ENCODE results near the gene POM121L2. TPM values are rescaled to one million over a fixed set of nuclear protein-coding genes. Genes with fewer than 3 reads are reported as not detected.
A peak's percentile ranks its signal among the peaks of the same experiment; 100 is the strongest.

The POM121L2 gene
- total RNA-seq, 8 experiments from 2014 or later = 0.09 to 0.71 (median 0.16) TPM; not detected in 2

DNA sequence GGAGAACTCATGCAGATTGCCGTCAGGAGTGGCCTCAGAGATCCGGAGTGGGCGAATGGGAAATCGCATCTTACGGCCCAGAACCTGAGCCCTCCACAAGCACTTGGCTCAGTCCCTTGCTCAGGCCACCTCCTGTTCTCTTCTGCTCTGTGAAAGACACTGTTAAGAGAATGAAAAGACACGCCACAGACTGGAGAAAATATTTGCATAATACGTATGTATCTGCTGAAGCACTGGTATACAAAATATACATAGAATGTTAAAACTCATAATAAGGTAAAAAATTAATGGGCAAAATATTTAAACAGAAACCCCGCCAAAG, 838 bp upstream of the POM121L2 start:
- Histone ChIP-seq H3K4me3 (peak overlapping the region in 4 of 5 donors; percentile 36 to 51 (median 36)), H3K4me1 (replicated peaks in 1 of 2) (no peaks in the 10 kb centered on the region), H3K27ac (no peak overlapping the region)
- 10 to 60% (median 27%) methylated on average over 2 to 8 of the region's 8 CpGs for WGBS, 10 experiments
- in situ Hi-C loops (cut with MboI; ENCODE audit: low pct_unique_long_range_greater_than_20kb in 2 of 9, low sequenced_read_pairs in 9 of 9, unreplicated experiment in 9 of 9) = no loop called here
- peak in 1 of 8 experiments; percentile 15 for ATAC-seq (replicated peaks in 6 of 8)

GRCh38 chr6:27311806-27312145, 297 bp downstream of the POM121L2 start:
- no peaks in the 10 kb centered on the region for H3K4me1 ChIP-seq (replicated peaks in 1 of 2)
- 3 to 40% (median 18%) methylated on average over 1 to 16 of the region's 19 CpGs; no CpG with 5 or more reads in 4 of the 10 experiments for WGBS, 10 experiments
- no peak overlapping the region for H3K27ac ChIP-seq
- no peak for ATAC-seq (replicated peaks in 6 of 8)
- in situ Hi-C loops (cut with MboI; ENCODE audit: low pct_unique_long_range_greater_than_20kb in 2 of 9, low sequenced_read_pairs in 9 of 9, unreplicated experiment in 9 of 9) = no loop called here
- peak overlapping the region in 2 of 5 donors; percentile 37 to 51 for H3K4me3 ChIP-seq

- Histone ChIP-seq H3K27ac (no peak overlapping the region), H3K4me1 (replicated peaks in 1 of 2) (no peaks in the 10 kb centered on the region), H3K4me3 (no peak overlapping the region)
- in situ Hi-C loops (cut with MboI; ENCODE audit: low pct_unique_long_range_greater_than_20kb in 2 of 9, low sequenced_read_pairs in 9 of 9, unreplicated experiment in 9 of 9) = no loop called here
- 2 to 77% (median 52%) methylated on average over 7 to 15 of the region's 16 CpGs for WGBS, 10 experiments
- peak in 2 of 8 experiments; percentile 44 to 56 for ATAC-seq (replicated peaks in 6 of 8)
These were observed 8.3 kb downstream of the POM121L2 start for GRCh38 chr6:27303613-27304272.

DNA sequence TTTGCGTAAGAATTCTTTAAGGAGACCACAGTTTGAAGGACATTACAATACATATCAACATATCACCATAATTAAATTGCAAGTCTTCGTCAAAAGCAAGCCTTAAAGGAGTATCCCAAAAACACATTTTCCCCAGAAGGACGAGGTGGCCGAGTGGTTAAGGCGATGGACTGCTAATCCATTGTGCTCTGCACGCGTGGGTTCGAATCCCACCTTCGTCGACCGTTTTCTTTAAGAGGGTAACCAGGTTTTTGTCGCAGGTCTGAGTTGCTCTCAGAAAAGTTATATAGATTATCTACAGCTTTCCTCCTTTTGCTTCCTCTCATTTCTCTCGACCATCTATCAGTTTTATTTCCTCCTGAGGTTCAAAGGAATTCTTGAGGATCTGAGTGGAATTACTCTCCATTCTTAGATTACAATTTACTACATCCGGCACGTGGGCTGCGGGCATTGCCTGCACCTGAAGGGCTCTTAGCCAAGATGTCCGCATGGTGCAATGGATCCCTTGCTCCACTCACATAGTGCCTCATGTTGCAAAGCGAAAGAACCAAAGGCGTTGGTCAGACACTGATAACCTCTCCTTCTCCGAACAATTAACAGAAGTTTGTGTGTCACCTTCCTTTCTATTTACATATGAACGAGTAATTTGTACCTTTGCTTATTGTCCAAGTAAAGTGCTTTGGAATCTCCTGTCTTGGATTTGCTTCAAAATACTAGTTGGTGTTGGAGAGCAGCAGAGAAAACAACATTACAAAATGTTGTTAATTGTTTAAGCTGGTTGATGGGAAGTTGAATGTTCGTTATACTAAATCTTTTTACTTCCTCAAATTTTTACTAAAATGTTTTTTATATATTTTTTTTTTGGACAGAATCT, 14.0 kb downstream of the POM121L2 start:
- no peak overlapping the region for H3K27ac ChIP-seq
- peak overlapping the region in 1 of 5 donors; percentile 1 for H3K4me3 ChIP-seq
- in situ Hi-C loops (cut with MboI; ENCODE audit: low pct_unique_long_range_greater_than_20kb in 2 of 9, low sequenced_read_pairs in 9 of 9, unreplicated experiment in 9 of 9) = no loop called here
- peak in 3 of 8 experiments; percentile 26 to 45 (median 33) for ATAC-seq (replicated peaks in 6 of 8)
- WGBS, 10 experiments = 10 to 69% (median 23%) methylated on average over 2 to 22 of the region's 22 CpGs
- H3K4me1 ChIP-seq (replicated peaks in 1 of 2) = peaks cover 0 to 5% of the 10 kb centered on the region in 2 donors

- ATAC-seq (replicated peaks in 6 of 8) = peak in 1 of 8 experiments; percentile 5
These were observed 14.6 kb downstream of the POM121L2 start for GRCh38 chr6:27297484-27297856.

DNA sequence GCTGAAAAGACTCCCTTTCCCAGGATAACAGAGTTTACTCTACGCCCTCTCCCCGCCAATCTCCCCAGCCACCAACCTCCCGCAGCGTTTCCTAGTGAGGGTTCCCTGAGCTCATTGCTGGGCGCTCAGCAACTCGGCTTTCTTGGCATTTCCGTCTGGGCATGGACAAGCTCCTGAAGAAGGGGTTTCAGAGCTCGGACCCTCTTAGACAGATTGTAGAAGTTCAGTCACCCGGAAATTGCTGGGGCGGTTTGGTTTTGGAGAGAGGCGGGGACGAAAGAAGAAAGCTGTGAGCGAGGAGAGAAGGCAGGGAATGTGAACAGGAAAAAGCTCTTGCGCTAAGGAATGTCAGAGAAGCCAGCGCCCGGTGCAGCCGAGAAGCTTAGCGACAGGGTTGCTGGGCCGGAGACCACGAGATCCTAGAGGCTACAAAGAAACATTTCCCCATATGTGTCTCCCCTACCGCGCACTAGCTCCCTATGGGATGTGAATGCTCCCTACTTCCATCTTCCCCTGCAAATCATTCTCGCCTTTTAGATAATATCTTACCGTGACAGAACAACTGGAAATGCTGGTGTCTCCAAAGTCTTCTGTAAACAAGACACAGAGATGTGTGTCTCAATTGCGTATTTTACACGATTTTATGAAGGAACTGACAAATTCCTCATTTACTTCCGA, 15.8 kb downstream of the POM121L2 start:
- Histone ChIP-seq H3K4me1 (replicated peaks in 1 of 2) (peaks cover 0 to 5% of the 10 kb centered on the region in 2 donors), H3K4me3 (peak overlapping the region in 2 of 5 donors; percentile 18 to 41), H3K27ac (no peak overlapping the region)
- in situ Hi-C loops (cut with MboI; ENCODE audit: low pct_unique_long_range_greater_than_20kb in 2 of 9, low sequenced_read_pairs in 9 of 9, unreplicated experiment in 9 of 9) = no loop called here
- peak in 5 of 8 experiments; percentile 23 to 75 (median 59) for ATAC-seq (replicated peaks in 6 of 8)
- WGBS, 10 experiments = 0 to 4% (median 3%) methylated on average over 3 to 24 of the region's 27 CpGs; no CpG with 5 or more reads in 1 of the 10 experiments

More at GRCh38 chr6:27297484-27297856, 14.6 kb downstream of the POM121L2 start:
- WGBS, 10 experiments = 0 to 45% (median 10%) methylated on average over 2 to 7 of the region's 7 CpGs; no CpG with 5 or more reads in 1 of the 10 experiments
- in situ Hi-C loops (cut with MboI; ENCODE audit: low pct_unique_long_range_greater_than_20kb in 2 of 9, low sequenced_read_pairs in 9 of 9, unreplicated experiment in 9 of 9) = no loop called here
- Histone ChIP-seq H3K27ac (no peak overlapping the region), H3K4me1 (replicated peaks in 1 of 2) (peaks cover 0 to 5% of the 10 kb centered on the region in 2 donors), H3K4me3 (peak overlapping the region in 1 of 5 donors; percentile 41)

DNA sequence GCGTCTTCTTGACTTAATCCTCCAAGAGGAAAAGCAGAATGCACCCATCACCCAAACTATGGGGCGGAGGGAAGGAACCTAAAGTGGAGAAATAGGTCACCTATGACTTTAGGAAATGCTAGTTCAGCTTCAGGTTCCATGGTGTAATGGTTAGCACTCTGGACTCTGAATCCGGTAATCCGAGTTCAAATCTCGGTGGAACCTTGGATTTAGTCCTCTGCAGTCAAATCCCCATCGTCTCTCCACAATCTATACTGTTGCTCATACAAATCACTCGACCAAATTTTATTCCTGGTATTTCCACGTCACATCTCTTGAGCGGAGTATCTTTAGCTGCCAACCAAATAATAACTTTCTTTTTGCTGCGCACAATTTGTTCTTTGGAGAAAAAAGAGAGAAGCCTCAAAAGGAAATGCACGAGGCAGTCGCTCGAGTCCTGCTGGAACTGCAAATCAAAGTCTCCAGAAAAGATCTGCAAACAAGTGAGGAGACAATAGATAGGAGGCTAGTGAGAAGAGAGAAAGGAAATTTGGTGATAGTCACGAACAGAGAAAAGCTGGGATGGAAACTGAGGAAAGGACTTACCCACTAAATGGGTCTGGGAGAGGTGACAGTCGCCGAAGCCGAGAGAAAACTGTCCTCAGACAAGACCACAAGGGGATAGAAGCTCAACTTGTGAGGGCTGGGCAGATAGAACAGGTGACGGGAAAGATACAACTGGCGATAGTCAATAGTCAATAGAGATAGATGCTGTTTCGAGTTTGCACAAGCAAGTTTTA, 16.6 kb downstream of the POM121L2 start:
- Histone ChIP-seq H3K27ac (no peak overlapping the region), H3K4me1 (replicated peaks in 1 of 2) (peaks cover 0 to 5% of the 10 kb centered on the region in 2 donors), H3K4me3 (peak overlapping the region in 2 of 5 donors; percentile 18 to 41)
- peak in 5 of 8 experiments; percentile 63 to 77 (median 68) for ATAC-seq (replicated peaks in 6 of 8)
- in situ Hi-C loops (cut with MboI; ENCODE audit: low pct_unique_long_range_greater_than_20kb in 2 of 9, low sequenced_read_pairs in 9 of 9, unreplicated experiment in 9 of 9) = no loop called here
- 0 to 10% (median 3%) methylated on average over 7 to 20 of the region's 20 CpGs for WGBS, 10 experiments

DNA sequence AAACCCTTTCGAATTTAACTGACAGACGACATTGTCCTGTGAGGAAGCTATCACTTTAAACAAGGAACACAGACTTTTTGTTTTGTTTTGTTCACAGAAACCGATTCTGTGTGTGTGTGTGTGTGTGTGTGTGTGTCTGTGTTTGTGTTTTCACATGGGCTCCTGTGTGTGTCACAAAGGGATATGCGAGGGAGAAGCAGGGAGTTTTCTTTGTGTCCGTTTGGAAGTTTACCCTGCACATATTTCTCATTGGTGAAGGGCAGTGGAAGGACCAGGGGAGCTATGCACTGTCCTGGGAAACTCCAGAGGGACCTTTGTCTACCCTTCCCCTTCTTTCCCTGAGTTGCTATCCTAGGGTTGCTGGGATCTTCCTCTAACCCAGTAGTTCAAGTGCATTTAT, 17.7 kb downstream of the POM121L2 start:
- in situ Hi-C loops (cut with MboI; ENCODE audit: low pct_unique_long_range_greater_than_20kb in 2 of 9, low sequenced_read_pairs in 9 of 9, unreplicated experiment in 9 of 9) = no loop called here
- Histone ChIP-seq H3K27ac (no peak overlapping the region), H3K4me3 (peak overlapping the region in 1 of 5 donors; percentile 5), H3K4me1 (replicated peaks in 1 of 2) (peaks cover 0 to 5% of the 10 kb centered on the region in 2 donors)
- 3 to 83% (median 5%) methylated on average over 1 to 5 of the region's 5 CpGs; no CpG with 5 or more reads in 4 of the 10 experiments for WGBS, 10 experiments
- no peak for ATAC-seq (replicated peaks in 6 of 8)

- no peak overlapping the region for H3K27ac ChIP-seq
- in situ Hi-C loops (cut with MboI; ENCODE audit: low pct_unique_long_range_greater_than_20kb in 2 of 9, low sequenced_read_pairs in 9 of 9, unreplicated experiment in 9 of 9) = no loop called here
- WGBS, 10 experiments = 2 to 29% (median 14%) methylated on average over 4 to 28 of the region's 28 CpGs
- peaks cover 0 to 5% of the 10 kb centered on the region in 2 donors for H3K4me1 ChIP-seq (replicated peaks in 1 of 2)
- H3K4me3 ChIP-seq = peak overlapping the region in 1 of 5 donors; percentile 16
- peak in 5 of 8 experiments; percentile 9 to 41 (median 29) for ATAC-seq (replicated peaks in 6 of 8)
These were observed 18.5 kb downstream of the POM121L2 start for GRCh38 chr6:27293436-27294098.

- in situ Hi-C loops (cut with MboI; ENCODE audit: low pct_unique_long_range_greater_than_20kb in 2 of 9, low sequenced_read_pairs in 9 of 9, unreplicated experiment in 9 of 9) = no loop called here
- Histone ChIP-seq H3K4me1 (replicated peaks in 1 of 2) (no peaks in the 10 kb centered on the region), H3K27ac (no peak overlapping the region), H3K4me3 (peak overlapping the region in 1 of 5 donors; percentile 13)
- ATAC-seq (replicated peaks in 6 of 8) = no peak
- WGBS, 10 experiments = 0 to 29% (median 2%) methylated on average over 1 to 10 of the region's 10 CpGs; no CpG with 5 or more reads in 2 of the 10 experiments
These were observed 21.2 kb downstream of the POM121L2 start for GRCh38 chr6:27290850-27291208.

DNA sequence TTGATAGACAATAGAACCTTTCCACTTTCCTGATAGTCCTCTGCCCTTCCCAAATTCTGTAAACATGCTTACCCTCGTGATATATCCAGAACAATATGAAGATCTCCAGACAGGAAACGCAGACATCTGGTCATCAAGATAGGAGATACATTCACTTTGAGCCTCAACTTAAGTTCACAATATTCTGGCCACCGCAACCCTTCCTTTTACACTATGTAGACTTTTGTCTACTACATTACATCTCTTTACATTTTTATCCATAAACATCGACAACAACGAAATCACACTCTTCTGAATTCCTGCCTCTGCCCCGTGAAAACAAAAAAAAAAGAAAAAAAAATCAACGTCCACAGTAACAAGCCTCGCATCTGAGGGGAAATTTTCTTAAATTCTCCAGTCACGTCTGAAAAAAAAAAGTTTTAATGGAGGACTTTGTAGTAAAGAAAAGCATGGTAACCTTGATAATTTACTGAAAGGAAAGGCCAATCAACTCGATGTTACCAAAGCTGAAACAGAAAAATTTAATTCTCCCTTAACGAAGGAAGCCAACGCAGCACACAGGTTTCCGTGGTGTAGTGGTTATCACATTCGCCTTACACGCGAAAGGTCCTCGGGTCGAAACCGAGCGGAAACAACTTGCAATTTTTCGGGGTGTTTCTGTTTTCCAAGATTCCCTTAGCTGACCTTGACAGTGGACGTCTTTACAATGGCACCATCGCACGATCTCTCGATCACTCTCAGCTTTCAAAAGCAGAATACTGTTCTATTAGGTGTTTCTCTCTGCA, 21.8 kb downstream of the POM121L2 start:
- Histone ChIP-seq H3K4me1 (replicated peaks in 1 of 2) (no peaks in the 10 kb centered on the region), H3K27ac (no peak overlapping the region), H3K4me3 (peak overlapping the region in 1 of 5 donors; percentile 13)
- ATAC-seq (replicated peaks in 6 of 8) = peak in 4 of 8 experiments; percentile 42 to 66 (median 60)
- 1 to 13% (median 4%) methylated on average over 10 to 25 of the region's 25 CpGs for whole genome bisulfite sequencing, 10 experiments
- in situ Hi-C loops (cut with MboI; ENCODE audit: low pct_unique_long_range_greater_than_20kb in 2 of 9, low sequenced_read_pairs in 9 of 9, unreplicated experiment in 9 of 9) = no loop called here

All from motor neuron (in vitro differentiated cells).